Large intestine (tissue), 3 donors: ENCODE measurements around the gene PIP5K1B. TPM values are rescaled to one million over a fixed set of nuclear protein-coding genes. Genes with fewer than 3 reads are reported as not detected.

Source experiments
- DNase-seq, 2 donors: peaks; one replicate each; pipeline versions ENCODE4 v3.0.0 to v3.0.0-alpha.2; 2013
- H3K27ac ChIP-seq: one replicate; pipeline ENCODE4 v1.5.1; 2013; ENCODE audit warnings: low read length
- H3K27me3 ChIP-seq: 2 replicates; pipeline ENCODE4 v1.6.1; 2013; ENCODE audit warnings: low read length; ENCODE audit not compliant: control insufficient read depth, insufficient read depth
- H3K36me3 ChIP-seq: 2 replicates; pipeline ENCODE4 v1.6.1; 2013; ENCODE audit warnings: low read length; ENCODE audit not compliant: control insufficient read depth, insufficient read depth
- H3K4me1 ChIP-seq: one replicate; pipeline ENCODE4 v1.6.1; 2013; ENCODE audit warnings: low read length; ENCODE audit not compliant: control insufficient read depth, insufficient read depth
- H3K4me3 ChIP-seq: one replicate; pipeline ENCODE4 v1.5.1; 2013; ENCODE audit warnings: low read length
- H3K9me3 ChIP-seq: one replicate; pipeline ENCODE4 v1.6.1; 2013; ENCODE audit warnings: mild to moderate bottlenecking, low read depth, low read length, moderate library complexity; ENCODE audit not compliant: control insufficient read depth
- WGBS: methylation state at CpG from one replicate; pipeline ENCODE4 v1.1.5; 2013; ENCODE audit warnings: low lambda C conversion rate; ENCODE audit not compliant: insufficient coverage; 5-methylcytosine and 5-hydroxymethylcytosine counted together
- polyA plus RNA-seq: library from polyadenylated mRNA; unstranded; fragments of 120-200 nt; gene quantifications from one replicate; pipeline ENCODE4 v1.2.1, GENCODE V29; 2013

PIP5K1B gene
- polyA plus RNA-seq, 1 donor: 57.9 TPM

DNA sequence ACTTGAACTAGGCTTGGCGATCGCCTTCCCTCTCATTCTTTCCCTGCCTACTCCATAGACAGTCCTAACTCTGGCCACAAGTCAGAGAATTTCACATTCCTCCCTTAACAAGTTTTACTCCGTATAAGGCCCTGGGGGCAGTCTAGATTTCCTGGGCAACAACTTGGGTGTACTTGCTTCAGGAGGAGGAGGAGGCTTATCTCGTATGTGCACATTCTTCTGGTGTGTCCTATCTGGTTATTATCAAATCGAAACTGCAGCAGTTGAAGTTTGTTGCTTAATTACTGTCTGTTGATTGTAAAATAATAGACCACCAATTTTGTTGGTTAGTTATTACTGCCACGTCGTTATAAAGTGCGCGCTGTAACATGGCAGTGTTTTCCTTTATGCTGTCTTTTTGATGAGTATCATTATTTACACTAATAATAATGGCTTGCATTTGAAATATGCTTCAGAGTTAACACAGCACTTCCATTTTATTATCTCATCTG is 42.0 kb downstream of the PIP5K1B start:
- H3K4me1 ChIP-seq: peaks cover 61% of the 10 kb centered on the region
- H3K27ac ChIP-seq: peak overlapping the region; percentile 95

DNA sequence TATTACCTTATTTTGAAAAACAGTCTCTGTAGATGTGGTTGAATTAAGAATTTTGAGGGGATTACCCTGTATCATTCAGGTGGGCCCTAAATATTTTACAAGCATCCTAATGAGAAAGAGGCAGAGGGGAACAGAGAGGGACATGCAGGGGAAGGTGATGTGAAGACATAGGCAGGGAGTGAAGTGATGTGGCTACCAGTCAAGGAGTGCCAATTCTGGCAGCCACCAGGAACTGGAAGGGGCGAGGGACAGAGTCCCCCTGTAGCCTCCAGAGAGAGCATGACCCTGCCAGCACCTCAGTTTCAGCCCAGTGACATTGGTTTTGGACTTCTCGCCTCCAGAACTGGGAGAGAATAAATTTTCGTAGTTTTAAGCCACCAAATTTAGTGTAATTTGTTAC is 44.1 kb downstream of the PIP5K1B start:
- Histone ChIP-seq H3K4me3 (no peak overlapping the region), H3K27ac (peak overlapping the region; percentile 95), H3K9me3 (no peaks in the 10 kb centered on the region), H3K27me3 (no peaks in the 10 kb centered on the region), H3K4me1 (peaks cover 50% of the 10 kb centered on the region), H3K36me3 (peaks cover 4% of the 10 kb centered on the region)
- DNase-seq: no peak
- WGBS: no CpG with 5 or more reads among the region's 3 CpGs

More for the DNA sequence above, 42.0 kb downstream of the PIP5K1B start:
- H3K4me3 ChIP-seq: no peak overlapping the region
- WGBS: 28% methylated on average over 2 of the region's 9 CpGs
- H3K27me3 ChIP-seq: no peaks in the 10 kb centered on the region
- H3K36me3 ChIP-seq: peaks cover 21% of the 10 kb centered on the region
- no peaks in the 10 kb centered on the region for H3K9me3 ChIP-seq
- DNase-seq: peak; percentile 57 to 84

GRCh38 chr9:68749579-68750159 is 44.6 kb downstream of the PIP5K1B start:
- no peaks in the 10 kb centered on the region for H3K9me3 ChIP-seq
- peak overlapping the region; percentile 95 for H3K27ac ChIP-seq
- no CpG with 5 or more reads among the region's 3 CpGs for WGBS
- DNase-seq: peak; percentile 61 to 75
- no peak overlapping the region for H3K4me3 ChIP-seq
- no peaks in the 10 kb centered on the region for H3K27me3 ChIP-seq
- H3K36me3 ChIP-seq: peaks cover 3% of the 10 kb centered on the region
- peaks cover 49% of the 10 kb centered on the region for H3K4me1 ChIP-seq

DNA sequence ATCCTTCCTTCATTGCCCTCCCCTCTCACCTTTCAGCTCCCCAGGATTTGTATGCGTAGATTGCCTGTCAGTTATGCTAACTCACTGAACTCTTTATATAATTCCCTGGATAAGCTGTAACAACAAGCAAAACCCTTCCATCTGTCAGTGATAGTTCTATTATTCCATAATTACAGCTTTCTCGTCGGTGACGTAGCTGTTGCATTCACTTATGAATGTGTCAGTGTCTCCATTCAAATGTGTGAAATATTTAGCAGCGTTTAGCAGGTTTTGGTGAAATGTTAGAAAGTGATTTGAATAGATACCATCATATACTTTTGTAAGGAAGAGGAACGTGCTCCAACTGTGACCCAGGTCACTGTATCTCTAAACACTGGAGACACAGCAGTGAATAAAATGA is 45.2 kb downstream of the PIP5K1B start:
- no peaks in the 10 kb centered on the region for H3K27me3 ChIP-seq
- no peak overlapping the region for H3K4me3 ChIP-seq
- WGBS: 100% methylated on average over 1 of the region's 6 CpGs
- peak overlapping the region; percentile 95 for H3K27ac ChIP-seq
- DNase-seq: no peak
- no peaks in the 10 kb centered on the region for H3K9me3 ChIP-seq
- peaks cover under 1% of the 10 kb centered on the region for H3K36me3 ChIP-seq
- H3K4me1 ChIP-seq: peaks cover 43% of the 10 kb centered on the region

GRCh38 chr9:68750786-68751185 is 45.7 kb downstream of the PIP5K1B start:
- 90% methylated on average over 2 of the region's 4 CpGs for WGBS
- Histone ChIP-seq H3K27ac (peak overlapping the region; percentile 95), H3K36me3 (no peaks in the 10 kb centered on the region), H3K4me1 (peaks cover 42% of the 10 kb centered on the region), H3K27me3 (no peaks in the 10 kb centered on the region), H3K9me3 (no peaks in the 10 kb centered on the region), H3K4me3 (no peak overlapping the region)
- DNase-seq: no peak

DNA sequence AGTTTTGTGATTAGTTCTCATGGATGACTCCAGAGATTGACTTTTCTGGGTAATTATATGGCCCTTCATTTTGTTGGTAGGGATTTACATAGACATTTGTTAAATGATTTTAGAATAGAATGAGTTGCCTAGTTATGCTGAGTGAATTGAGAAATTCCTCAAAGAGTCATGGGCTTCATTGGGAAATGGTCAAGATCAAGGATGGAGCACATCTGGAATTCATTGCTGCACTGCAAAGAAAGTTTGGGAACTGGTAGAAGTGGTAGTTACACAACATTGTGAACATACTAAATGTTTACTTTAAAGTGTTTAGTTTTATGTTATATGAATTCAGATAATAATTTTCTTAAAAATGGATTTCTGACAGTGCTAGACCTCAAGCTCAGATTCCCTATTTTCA is 46.5 kb downstream of the PIP5K1B start:
- Histone ChIP-seq H3K9me3 (no peaks in the 10 kb centered on the region), H3K4me3 (no peak overlapping the region), H3K36me3 (no peaks in the 10 kb centered on the region), H3K4me1 (peaks cover 37% of the 10 kb centered on the region), H3K27ac (peak overlapping the region; percentile 95), H3K27me3 (no peaks in the 10 kb centered on the region)
- no peak for DNase-seq

GRCh38 chr9:68755051-68755450 is 50.0 kb downstream of the PIP5K1B start:
- H3K36me3 ChIP-seq: no peaks in the 10 kb centered on the region
- peaks cover 8% of the 10 kb centered on the region for H3K4me1 ChIP-seq
- peaks cover 5% of the 10 kb centered on the region for H3K9me3 ChIP-seq
- H3K27me3 ChIP-seq: no peaks in the 10 kb centered on the region
- 50% methylated on average over 1 of the region's 1 CpG for WGBS
- H3K4me3 ChIP-seq: no peak overlapping the region
- DNase-seq: no peak
- no peak overlapping the region for H3K27ac ChIP-seq

GRCh38 chr9:68755752-68756151 is 50.7 kb downstream of the PIP5K1B start:
- Histone ChIP-seq H3K27me3 (no peaks in the 10 kb centered on the region), H3K36me3 (no peaks in the 10 kb centered on the region), H3K4me3 (no peak overlapping the region), H3K27ac (no peak overlapping the region), H3K9me3 (peaks cover 5% of the 10 kb centered on the region), H3K4me1 (peaks cover 3% of the 10 kb centered on the region)
- WGBS: no CpG with 5 or more reads among the region's 4 CpGs
- DNase-seq: no peak

DNA sequence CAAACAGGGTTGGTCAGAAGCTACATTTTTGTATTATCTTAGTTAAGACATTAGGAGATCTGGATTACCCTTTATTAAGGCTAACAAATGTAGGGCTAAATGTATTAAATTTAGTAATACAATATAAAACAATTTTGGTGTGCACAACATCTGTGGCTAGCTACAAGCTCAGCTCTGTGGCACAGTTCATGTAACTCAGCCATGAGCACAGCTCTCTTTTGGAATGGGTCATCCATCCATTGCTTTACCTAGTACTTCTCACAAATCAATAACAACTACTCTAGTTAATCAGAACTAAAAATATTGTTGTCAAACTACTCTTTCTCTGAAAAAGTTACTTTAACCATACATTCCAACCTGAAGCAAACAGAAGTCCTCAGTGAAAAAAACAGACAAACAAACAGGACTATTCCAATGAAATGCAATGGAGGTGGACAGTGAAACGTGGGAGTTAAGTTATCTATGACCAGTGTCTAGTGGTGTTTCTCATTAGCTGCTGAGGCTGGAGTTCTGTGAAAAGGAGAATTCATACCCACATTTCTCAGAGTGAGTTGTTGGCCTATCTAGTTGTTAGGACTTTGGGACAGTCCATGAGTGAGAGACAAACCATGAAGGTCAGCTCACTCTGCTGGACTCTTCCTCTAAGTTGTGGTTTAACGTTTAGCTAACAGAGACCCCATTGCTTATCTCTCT is 55.1 kb downstream of the PIP5K1B start:
- no peak for DNase-seq
- Histone ChIP-seq H3K9me3 (peaks cover 5% of the 10 kb centered on the region), H3K36me3 (no peaks in the 10 kb centered on the region), H3K4me1 (no peaks in the 10 kb centered on the region), H3K27me3 (no peaks in the 10 kb centered on the region), H3K27ac (no peak overlapping the region), H3K4me3 (no peak overlapping the region)
- no CpG with 5 or more reads among the region's 2 CpGs for WGBS

DNA sequence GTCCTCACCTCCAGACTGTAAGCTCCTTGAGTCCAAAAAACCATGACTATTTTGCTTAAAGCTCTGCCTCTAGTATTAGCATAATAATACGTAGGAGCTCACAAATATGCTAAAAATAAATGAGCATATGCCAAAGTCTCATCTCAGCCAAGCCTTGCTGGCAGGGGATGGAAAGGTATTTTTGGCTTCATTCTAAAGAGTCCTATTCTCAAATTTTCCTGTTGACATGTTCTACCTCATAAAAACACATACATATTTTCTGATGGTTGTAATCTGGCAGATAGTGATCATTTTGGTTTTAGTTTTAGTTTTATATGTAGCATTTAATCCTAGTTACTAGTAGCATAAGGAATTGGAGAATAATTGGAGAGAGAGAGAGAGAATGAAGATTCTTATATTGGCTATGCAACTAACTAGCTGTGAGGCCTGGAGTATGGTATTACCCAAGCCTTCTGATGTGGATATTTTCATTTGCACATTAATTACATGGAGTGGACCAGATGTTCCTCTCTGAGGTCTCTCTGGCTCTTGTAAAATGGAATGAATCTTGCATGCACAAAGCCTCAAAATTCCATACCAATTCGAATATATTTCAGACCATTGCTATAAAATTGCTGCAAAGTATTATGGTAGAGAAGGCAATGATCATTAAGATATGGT is 55.8 kb downstream of the PIP5K1B start:
- DNase-seq: no peak

More for the DNA sequence above, 55.8 kb downstream of the PIP5K1B start:
- Histone ChIP-seq H3K4me1 (no peaks in the 10 kb centered on the region), H3K27me3 (no peaks in the 10 kb centered on the region), H3K36me3 (no peaks in the 10 kb centered on the region), H3K27ac (no peak overlapping the region), H3K4me3 (no peak overlapping the region), H3K9me3 (peaks cover 5% of the 10 kb centered on the region)
- whole genome bisulfite sequencing: no CpG with 5 or more reads among the region's 2 CpGs
